Tibial nerve (tissue), 4 donors: ENCODE results near the gene GMCL2. TPM values are rescaled to one million over a fixed set of nuclear protein-coding genes. Genes with fewer than 3 reads are reported as not detected.

Experiments
- DNase-seq, 2 donors: peaks; one replicate each; pipeline ENCODE4 v3.0.0-alpha.2; 2019; ENCODE audit warnings: low spot score in 2 of 2
- H3K27ac ChIP-seq, 4 donors: fragments of 200-600 bp; sonication (generic) in 3 of 4; one replicate each; pipeline ENCODE4 v1.5.1; 2017 to 2019; ENCODE audit warnings: mild to moderate bottlenecking in 1 of 4
- H3K27me3 ChIP-seq, 2 donors: fragments of 200-600 bp; sonication (generic) in 1 of 2; one replicate each; pipeline versions ENCODE4 v1.5.1 to v1.6.0; 2017 to 2019
- H3K36me3 ChIP-seq, 3 donors: fragments of 200-600 bp; sonication (generic); one replicate each; pipeline ENCODE4 v1.5.1; 2018 to 2019
- H3K4me1 ChIP-seq, 4 donors: fragments of 200-600 bp; sonication (generic) in 3 of 4; one replicate each; pipeline ENCODE4 v1.5.1; 2017 to 2019
- H3K4me3 ChIP-seq, 4 donors: fragments of 200-600 bp; sonication (generic) in 3 of 4; one replicate each; pipeline ENCODE4 v1.5.1; 2017 to 2019; ENCODE audit warnings: mild to moderate bottlenecking in 1 of 4, moderate library complexity in 1 of 4
- H3K9me3 ChIP-seq, 4 donors: fragments of 200-600 bp; sonication (generic) in 3 of 4; one replicate each; pipeline ENCODE4 v1.5.1; 2017 to 2019
- EP300 ChIP-seq, 2 donors: sonication (generic); formaldehyde crosslinking; IDR thresholded peaks; one replicate each; pipeline ENCODE4 v1.6.1; 2017; ENCODE audit warnings: antibody characterized with exemption in 2 of 2, mild to moderate bottlenecking in 1 of 2
- POLR2A ChIP-seq, 2 donors: fragments of 450-650 bp; IDR thresholded peaks; one replicate each; pipeline ENCODE4 v1.6.1; 2017; ENCODE audit warnings: antibody characterized with exemption in 2 of 2, mild to moderate bottlenecking in 2 of 2, moderate library complexity in 2 of 2
- WGBS, 2 donors: methylation state at CpG; one replicate each; pipeline ENCODE4 v1.1.5; 2018; 5-methylcytosine and 5-hydroxymethylcytosine counted together
- total RNA-seq, 4 donors: library from RNA; depleted of rRNA; stranded (reverse); fragments of >200 nt; gene quantifications; one replicate each; pipeline ENCODE4 v1.1.0, GENCODE V29; 2016
- TF ChIP-seq, protein P1 (sequence below), 5 experiments: fragments of 200-600 bp in 3 of 5; fragments of 450-650 bp in 2 of 5; sonication (generic) in 3 of 5; IDR thresholded peaks; one replicate each; pipeline ENCODE4 v1.5.1; 2016 to 2019; ENCODE audit warnings: antibody characterized with exemption in 5 of 5, mild to moderate bottlenecking in 3 of 5, moderate library complexity in 2 of 5

Gene GMCL2
- total RNA-seq, 4 donors from 2014 or later: not detected

DNA sequence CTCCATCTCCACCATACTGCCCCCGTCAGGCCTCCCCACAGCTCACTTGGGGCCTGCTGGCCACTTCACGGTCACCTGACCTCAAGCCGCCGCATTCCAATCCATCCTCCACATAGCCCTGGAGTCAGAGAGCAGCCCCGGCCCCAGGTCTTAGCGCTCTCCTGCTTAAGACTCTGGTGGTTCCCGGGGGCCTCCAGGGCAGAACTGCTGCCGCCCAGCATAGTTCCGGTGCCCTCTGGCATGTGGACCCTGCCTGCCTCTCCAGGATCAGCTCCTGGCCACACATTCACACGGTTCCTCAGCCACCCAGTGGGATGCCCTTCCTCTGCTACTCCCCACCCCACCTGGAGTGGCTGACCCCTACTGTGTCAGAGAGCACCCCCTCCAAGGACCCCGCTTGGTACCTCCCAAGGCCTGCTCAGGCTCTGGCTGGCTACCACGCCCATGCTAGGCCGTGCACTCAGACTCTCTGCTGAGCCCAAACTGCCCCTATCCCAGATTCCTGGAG is 36.7 kb upstream of the GMCL2 start:
- no peak for TF ChIP-seq EP300 (IDR thresholded peaks at IDR 0.05)
- TF ChIP-seq, protein P1, sequence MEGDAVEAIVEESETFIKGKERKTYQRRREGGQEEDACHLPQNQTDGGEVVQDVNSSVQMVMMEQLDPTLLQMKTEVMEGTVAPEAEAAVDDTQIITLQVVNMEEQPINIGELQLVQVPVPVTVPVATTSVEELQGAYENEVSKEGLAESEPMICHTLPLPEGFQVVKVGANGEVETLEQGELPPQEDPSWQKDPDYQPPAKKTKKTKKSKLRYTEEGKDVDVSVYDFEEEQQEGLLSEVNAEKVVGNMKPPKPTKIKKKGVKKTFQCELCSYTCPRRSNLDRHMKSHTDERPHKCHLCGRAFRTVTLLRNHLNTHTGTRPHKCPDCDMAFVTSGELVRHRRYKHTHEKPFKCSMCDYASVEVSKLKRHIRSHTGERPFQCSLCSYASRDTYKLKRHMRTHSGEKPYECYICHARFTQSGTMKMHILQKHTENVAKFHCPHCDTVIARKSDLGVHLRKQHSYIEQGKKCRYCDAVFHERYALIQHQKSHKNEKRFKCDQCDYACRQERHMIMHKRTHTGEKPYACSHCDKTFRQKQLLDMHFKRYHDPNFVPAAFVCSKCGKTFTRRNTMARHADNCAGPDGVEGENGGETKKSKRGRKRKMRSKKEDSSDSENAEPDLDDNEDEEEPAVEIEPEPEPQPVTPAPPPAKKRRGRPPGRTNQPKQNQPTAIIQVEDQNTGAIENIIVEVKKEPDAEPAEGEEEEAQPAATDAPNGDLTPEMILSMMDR (IDR thresholded peaks at IDR 0.05): no peak
- TF ChIP-seq POLR2A (IDR thresholded peaks at IDR 0.05): no peak
- H3K36me3 ChIP-seq: peaks cover 0 to 99% (median 6%) of the 10 kb centered on the region in 3 donors
- WGBS, 2 donors: 39 to 67% methylated on average over 12 of the region's 13 CpGs
- H3K9me3 ChIP-seq: peaks cover 0 to 4% (median 0%) of the 10 kb centered on the region in 4 donors
- DNase-seq: no peak
- no peak overlapping the region for H3K27ac ChIP-seq
- H3K4me3 ChIP-seq: no peak overlapping the region
- H3K4me1 ChIP-seq: peaks cover 0 to 11% (median 0%) of the 10 kb centered on the region in 4 donors
- no peaks in the 10 kb centered on the region for H3K27me3 ChIP-seq

DNA sequence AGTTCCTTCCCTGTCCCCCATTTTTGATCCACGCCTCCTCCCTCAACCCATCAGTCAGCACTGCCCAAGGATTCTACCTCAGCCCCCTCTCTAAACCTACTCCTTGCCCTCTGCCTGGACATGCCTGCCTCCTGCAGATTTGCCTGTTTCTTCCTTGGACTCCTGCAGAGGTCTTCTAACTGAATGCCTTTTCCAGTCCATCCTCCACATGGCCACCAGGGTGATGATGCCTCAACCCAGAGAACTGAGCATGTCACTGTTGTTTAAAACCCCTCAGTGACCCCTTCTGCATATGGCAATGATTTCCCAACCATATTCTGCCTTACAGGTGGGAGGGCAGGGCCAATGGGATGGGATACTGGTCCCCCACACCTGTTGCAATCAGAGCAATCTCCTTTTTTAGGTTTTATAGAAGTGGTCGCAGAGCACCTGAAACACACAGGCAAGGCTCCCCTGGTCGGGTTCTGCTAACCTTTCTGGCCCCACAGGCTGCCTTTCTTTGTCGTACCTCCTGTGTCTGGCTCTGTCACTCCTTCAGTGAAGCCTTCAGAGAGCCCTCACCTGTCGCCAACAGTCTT is 36.1 kb upstream of the GMCL2 start:
- Histone ChIP-seq H3K4me3 (no peak overlapping the region), H3K27ac (no peak overlapping the region), H3K27me3 (no peaks in the 10 kb centered on the region), H3K9me3 (peaks cover 0 to 4% (median 0%) of the 10 kb centered on the region in 4 donors), H3K4me1 (peaks cover 0 to 11% (median 0%) of the 10 kb centered on the region in 4 donors), H3K36me3 (peaks cover 0 to 98% (median 6%) of the 10 kb centered on the region in 3 donors)
- WGBS, 2 donors: 79 to 83% methylated on average over 5 of the region's 5 CpGs
- DNase-seq: no peak
- TF ChIP-seq, protein P1 (IDR thresholded peaks at IDR 0.05): no peak
- no peak for TF ChIP-seq EP300 (IDR thresholded peaks at IDR 0.05)
- no peak for TF ChIP-seq POLR2A (IDR thresholded peaks at IDR 0.05)

DNA sequence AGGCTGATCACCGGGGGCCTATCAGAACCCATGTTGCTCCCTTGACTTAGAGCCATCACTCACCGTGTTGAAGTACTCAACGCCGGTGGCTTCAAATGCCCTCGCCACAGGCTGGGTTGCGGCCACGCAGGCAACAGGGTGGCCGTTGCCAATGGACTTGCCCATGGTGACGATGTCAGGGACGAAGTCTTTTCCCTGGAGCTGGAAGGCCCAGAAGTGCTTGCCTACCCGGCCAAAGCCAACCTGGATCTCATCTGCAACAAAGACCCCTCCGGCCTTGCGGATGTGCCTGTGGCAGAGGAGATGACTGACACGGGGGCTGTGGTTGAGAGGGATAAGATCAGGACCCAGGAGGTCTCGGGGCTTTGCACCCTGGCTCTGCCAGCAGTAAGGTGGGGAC is 35.1 kb upstream of the GMCL2 start:
- TF ChIP-seq POLR2A (IDR thresholded peaks at IDR 0.05) (no peak), EP300 (IDR thresholded peaks at IDR 0.05) (no peak)
- TF ChIP-seq, protein P1 (IDR thresholded peaks at IDR 0.05): no peak
- H3K27me3 ChIP-seq: no peaks in the 10 kb centered on the region

DNA sequence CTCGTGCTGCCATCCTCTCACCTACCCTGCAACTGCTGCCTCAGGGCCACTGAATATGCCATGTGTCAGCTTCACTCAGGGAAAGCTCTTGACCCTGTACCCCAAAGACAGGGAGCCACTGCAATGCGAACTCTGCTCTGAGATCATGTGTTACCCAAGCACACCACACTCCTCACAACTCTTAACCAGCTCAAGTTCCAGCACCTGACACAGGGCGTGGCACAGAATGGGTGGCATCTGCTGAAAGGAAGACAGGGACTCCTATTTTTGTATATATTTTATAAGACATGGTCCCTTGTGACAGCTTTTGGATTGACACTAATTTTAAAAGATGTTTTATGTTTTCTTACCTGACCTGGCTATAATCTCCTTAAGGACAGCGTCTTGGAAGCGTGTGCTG is 34.7 kb upstream of the GMCL2 start:
- TF ChIP-seq POLR2A (IDR thresholded peaks at IDR 0.05): no peak
- TF ChIP-seq, protein P1 (IDR thresholded peaks at IDR 0.05): no peak
- no peak for TF ChIP-seq EP300 (IDR thresholded peaks at IDR 0.05)
- Histone ChIP-seq H3K4me1 (peaks cover 0 to 11% (median 0%) of the 10 kb centered on the region in 4 donors), H3K4me3 (no peak overlapping the region), H3K9me3 (no peaks in the 10 kb centered on the region), H3K27me3 (no peaks in the 10 kb centered on the region), H3K36me3 (peaks cover 0 to 97% (median 6%) of the 10 kb centered on the region in 3 donors), H3K27ac (no peak overlapping the region)
- no peak for DNase-seq
- 92 to 96% methylated on average over 4 of the region's 5 CpGs for WGBS, 2 donors

More for the DNA sequence above, 35.1 kb upstream of the GMCL2 start:
- peaks cover 0 to 11% (median 0%) of the 10 kb centered on the region in 4 donors for H3K4me1 ChIP-seq
- H3K9me3 ChIP-seq: peaks cover 0 to 3% (median 0%) of the 10 kb centered on the region in 4 donors
- peaks cover 0 to 97% (median 6%) of the 10 kb centered on the region in 3 donors for H3K36me3 ChIP-seq
- WGBS, 2 donors: 93 to 97% methylated on average over 14 to 15 of the region's 15 CpGs
- no peak overlapping the region for H3K4me3 ChIP-seq
- DNase-seq: no peak
- H3K27ac ChIP-seq: no peak overlapping the region

DNA sequence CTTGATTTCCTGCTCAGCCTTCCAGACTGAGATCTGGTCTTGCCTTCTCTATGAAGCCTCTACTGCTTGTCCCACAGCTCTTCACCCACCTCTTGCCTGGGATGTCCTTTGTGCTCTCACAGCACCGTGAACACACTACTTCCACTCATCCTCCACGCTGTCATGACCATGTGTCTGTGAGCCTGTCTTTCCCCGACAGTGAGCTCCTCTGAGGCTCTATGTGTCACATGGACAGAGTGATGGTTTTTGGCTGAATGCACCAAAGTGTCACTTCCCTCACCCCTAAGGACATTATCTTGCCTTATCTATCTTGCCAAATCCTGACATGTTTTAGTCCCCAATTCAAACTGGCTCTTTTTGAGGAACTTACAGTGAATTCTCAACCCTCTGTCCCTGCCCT is 34.1 kb upstream of the GMCL2 start:
- 63 to 64% methylated on average over 3 of the region's 3 CpGs for WGBS, 2 donors
- Histone ChIP-seq H3K27ac (no peak overlapping the region), H3K36me3 (peaks cover 0 to 97% (median 9%) of the 10 kb centered on the region in 3 donors), H3K4me3 (no peak overlapping the region), H3K27me3 (no peaks in the 10 kb centered on the region), H3K4me1 (peaks cover 0 to 11% (median 0%) of the 10 kb centered on the region in 4 donors), H3K9me3 (no peaks in the 10 kb centered on the region)
- no peak for TF ChIP-seq POLR2A (IDR thresholded peaks at IDR 0.05)
- TF ChIP-seq, protein P1 (IDR thresholded peaks at IDR 0.05): no peak
- no peak for TF ChIP-seq EP300 (IDR thresholded peaks at IDR 0.05)
- DNase-seq: no peak
